Measurements from ENCODE around the gene TMEM221.

The TMEM221 gene

GRCh38 chr19:17394891-17395415, 53.5 kb downstream of the TMEM221 start:
- Histone ChIP-seq H3K27me3 (replicated peaks; ENCODE audit: control insufficient read depth, insufficient read depth, low read length) (no peaks in the 10 kb centered on the region), H3K4me3 (replicated peaks; ENCODE audit: low read depth, low read length) (no peak overlapping the region), H3K36me3 (ENCODE audit: control insufficient read depth, insufficient read depth, low read length) (peaks cover 11% of the 10 kb centered on the region)
- peak; percentile 80 for TF ChIP-seq CTCF (IDR thresholded peaks at IDR 0.05; ENCODE audit: insufficient read depth, low read length, poor library complexity, severe bottlenecking)
- DNase-seq (ENCODE audit: extremely low read depth, insufficient read length): peak; percentile 71

- H3K36me3 ChIP-seq (ENCODE audit: control insufficient read depth, insufficient read depth, low read length): peaks cover 6% of the 10 kb centered on the region
- H3K4me3 ChIP-seq (replicated peaks; ENCODE audit: low read depth, low read length): no peak within 1 kb of the TSS
- TF ChIP-seq CTCF (IDR thresholded peaks at IDR 0.05; ENCODE audit: insufficient read depth, low read length, poor library complexity, severe bottlenecking): no peak
- DNase-seq (ENCODE audit: extremely low read depth, insufficient read length): no peak
- no peaks in the 10 kb centered on the region for H3K27me3 ChIP-seq (replicated peaks; ENCODE audit: control insufficient read depth, insufficient read depth, low read length)
Observed at GRCh38 chr19:17393914-17394313, 54.6 kb downstream of the TMEM221 start, which contains the start of gene CCDC194. CCDC194 (minus strand) TSS chr19:17394196; CDS start chr19:17394158, 38 bp downstream.

GRCh38 chr19:17393002-17393401, 55.5 kb downstream of the TMEM221 start:
- DNase-seq (ENCODE audit: extremely low read depth, insufficient read length): no peak
- H3K4me3 ChIP-seq (replicated peaks; ENCODE audit: low read depth, low read length): no peak overlapping the region
- H3K36me3 ChIP-seq (ENCODE audit: control insufficient read depth, insufficient read depth, low read length): peaks cover 4% of the 10 kb centered on the region
- no peaks in the 10 kb centered on the region for H3K27me3 ChIP-seq (replicated peaks; ENCODE audit: control insufficient read depth, insufficient read depth, low read length)
- TF ChIP-seq CTCF (IDR thresholded peaks at IDR 0.05; ENCODE audit: insufficient read depth, low read length, poor library complexity, severe bottlenecking): no peak

- no peak for DNase-seq (ENCODE audit: extremely low read depth, insufficient read length)
- no peaks in the 10 kb centered on the region for H3K27me3 ChIP-seq (replicated peaks; ENCODE audit: control insufficient read depth, insufficient read depth, low read length)
- H3K36me3 ChIP-seq (ENCODE audit: control insufficient read depth, insufficient read depth, low read length): no peaks in the 10 kb centered on the region
- peak overlapping the region; percentile 28; the same call in 1 of the 2 replicates for H3K4me3 ChIP-seq (replicated peaks; ENCODE audit: low read depth, low read length)
- TF ChIP-seq CTCF (IDR thresholded peaks at IDR 0.05; ENCODE audit: insufficient read depth, low read length, poor library complexity, severe bottlenecking): no peak
Observed at GRCh38 chr19:17391371-17392151, 56.9 kb downstream of the TMEM221 start.

GRCh38 chr19:17390665-17391370, 57.6 kb downstream of the TMEM221 start:
- Histone ChIP-seq H3K36me3 (ENCODE audit: control insufficient read depth, insufficient read depth, low read length) (no peaks in the 10 kb centered on the region), H3K27me3 (replicated peaks; ENCODE audit: control insufficient read depth, insufficient read depth, low read length) (no peaks in the 10 kb centered on the region), H3K4me3 (replicated peaks; ENCODE audit: low read depth, low read length) (peak overlapping the region; percentile 53)
- peak; percentile 93 for DNase-seq (ENCODE audit: extremely low read depth, insufficient read length)
- TF ChIP-seq CTCF (IDR thresholded peaks at IDR 0.05; ENCODE audit: insufficient read depth, low read length, poor library complexity, severe bottlenecking): peak; percentile 54

Data from GM06990 (cell line).